Activated CD8-positive, alpha-beta memory T cell treated with anti-CD3 and anti-CD28 coated beads, Interleukin-2, amount 50 U/mL, for 4 hours (primary cell): Measurements from ENCODE around the gene MAN1A1.
A peak's percentile ranks its signal among the peaks of the same experiment; 100 is the strongest.
"Not testable (repeated sequence)": the region's sequence is repeated elsewhere in the genome, so short reads cannot be mapped to it uniquely, and the experiment has no call there.

Experiments used
- DNase-seq: peaks from one replicate; pipeline ENCODE4 v3.0.0-alpha.2; 2020

Gene MAN1A1

GRCh38 chr6:119162134-119162775, 187.3 kb downstream of the MAN1A1 start:
- no peak for DNase-seq

GRCh38 chr6:119161438-119161837, 188.1 kb downstream of the MAN1A1 start:
- no peak for DNase-seq

- DNase-seq, result no peak
These were observed 188.7 kb downstream of the MAN1A1 start for GRCh38 chr6:119160911-119161310.

- no peak for DNase-seq
These were observed 191.3 kb downstream of the MAN1A1 start for GRCh38 chr6:119158057-119158848.

GRCh38 chr6:119157506-119157815, 192.1 kb downstream of the MAN1A1 start:
- no peak for DNase-seq

GRCh38 chr6:119156757-119157505, 192.6 kb downstream of the MAN1A1 start:
- DNase-seq, result no peak

- DNase-seq, result not testable (repeated sequence)
These were observed 193.5 kb downstream of the MAN1A1 start for GRCh38 chr6:119156082-119156481.

- DNase-seq, result no peak
These were observed 197.4 kb downstream of the MAN1A1 start for GRCh38 chr6:119152187-119152586.

- no peak for DNase-seq
These were observed 200.6 kb downstream of the MAN1A1 start for GRCh38 chr6:119148825-119149525.

- no peak for DNase-seq
These were observed 201.3 kb downstream of the MAN1A1 start for GRCh38 chr6:119148098-119148824.

GRCh38 chr6:119147101-119148053, 202.2 kb downstream of the MAN1A1 start:
- DNase-seq, result peak; percentile 17

GRCh38 chr6:119145111-119145510, 204.4 kb downstream of the MAN1A1 start:
- DNase-seq, result no peak

- no peak for DNase-seq
These were observed 206.9 kb downstream of the MAN1A1 start for GRCh38 chr6:119142637-119143036.

GRCh38 chr6:119142041-119142440, 207.5 kb downstream of the MAN1A1 start:
- DNase-seq, result no peak

- DNase-seq, result no peak
These were observed 209.1 kb downstream of the MAN1A1 start for GRCh38 chr6:119140196-119141140.

GRCh38 chr6:119138906-119139541, 210.5 kb downstream of the MAN1A1 start:
- no peak for DNase-seq

GRCh38 chr6:119137194-119138072, 212.1 kb downstream of the MAN1A1 start:
- DNase-seq, result no peak

- no peak for DNase-seq
These were observed 214.8 kb downstream of the MAN1A1 start for GRCh38 chr6:119134752-119135151.

GRCh38 chr6:119133400-119133799, 216.2 kb downstream of the MAN1A1 start:
- DNase-seq, result no peak
